IMR-90 (cell line): ENCODE data around the gene STOML1. TPM values are rescaled to one million over a fixed set of nuclear protein-coding genes. Genes with fewer than 3 reads are reported as not detected.
A peak's percentile ranks its signal among the peaks of the same experiment; 100 is the strongest.

Source experiments
- ATAC-seq: fragments of 200-7000 bp; cut with Tn5 transposase; 2 replicates; pipeline ENCODE4 v1.9.1; 2020; ENCODE audit warnings: low read depth, mild to moderate bottlenecking, moderate library complexity
- BruUV-seq: library from RNA; stranded (reverse); fragments of 400-500 nt; replicated peaks from 2 replicates; lab custom pipeline; 2021; lab: Mats Ljungman, UMichigan
- CTCF ChIA-PET: fragments of 300-600 bp; formaldehyde crosslinking; extraction: SDS; loops from one replicate; lab custom pipeline; 2021; ENCODE audit warnings: antibody characterized with exemption; lab: Yijun Ruan, JAX
- POLR2A ChIA-PET: fragments of 300-600 bp; sonication (Branson Sonifier 250); formaldehyde crosslinking; loops from one replicate; lab custom pipeline; 2022; ENCODE audit warnings: antibody characterized with exemption; ENCODE audit not compliant: unreplicated experiment; lab: Charles Lee
- DNase-seq: peaks from one replicate; pipeline ENCODE4 v3.0.0; 2013
- H2AFZ ChIP-seq: replicated peaks from 2 replicates; pipeline ENCODE3; 2013; ENCODE audit warnings: low read length, mild to moderate bottlenecking; ENCODE audit not compliant: poor library complexity
- H2AK5ac ChIP-seq: 2 replicates; pipeline ENCODE4 v1.6.1; 2013; ENCODE audit warnings: low read depth, low read length, inconsistent platforms
- H2AK9ac ChIP-seq: replicated peaks from 2 replicates; pipeline ENCODE3; 2013; ENCODE audit warnings: mild to moderate bottlenecking, low read depth, low read length, moderate library complexity; ENCODE audit not compliant: poor library complexity
- H2BK120ac ChIP-seq: 2 replicates; pipeline ENCODE4 v1.6.1; 2013; ENCODE audit warnings: low read depth, low read length, inconsistent platforms
- H2BK15ac ChIP-seq: 3 replicates; pipeline ENCODE4 v1.6.1; 2013; ENCODE audit warnings: low read depth, low read length, inconsistent platforms
- H2BK20ac ChIP-seq: 2 replicates; pipeline ENCODE4 v1.6.1; 2013; ENCODE audit warnings: low read depth, mild to moderate bottlenecking, inconsistent platforms, low read length, moderate library complexity
- H2BK5ac ChIP-seq: 2 replicates; pipeline ENCODE4 v1.6.1; 2013; ENCODE audit warnings: mild to moderate bottlenecking, low read depth, low read length, inconsistent platforms; ENCODE audit not compliant: poor library complexity, severe bottlenecking
- H3K14ac ChIP-seq: replicated peaks from 2 replicates; pipeline ENCODE4 v1.6.1; 2013; ENCODE audit warnings: low read depth, low read length, inconsistent platforms
- H3K18ac ChIP-seq: 2 replicates; pipeline ENCODE4 v1.6.1; 2013; ENCODE audit warnings: low read depth, low read length, control low read depth
- H3K23ac ChIP-seq: 2 replicates; pipeline ENCODE4 v1.6.1; 2013; ENCODE audit warnings: low read depth, low read length, inconsistent platforms
- H3K27ac ChIP-seq: 2 replicates; pipeline ENCODE4 v1.5.1; 2013; ENCODE audit warnings: mild to moderate bottlenecking, control low read depth, low read length; ENCODE audit not compliant: insufficient read depth
- H3K27me3 ChIP-seq: 2 replicates; pipeline ENCODE4 v1.6.1; 2013; ENCODE audit warnings: low read length; ENCODE audit not compliant: control insufficient read depth, insufficient read depth
- H3K36me3 ChIP-seq: 2 replicates; pipeline ENCODE4 v1.6.1; 2013; ENCODE audit warnings: low read length, mixed read lengths; ENCODE audit not compliant: control insufficient read depth, insufficient read depth
- H3K4ac ChIP-seq: 2 replicates; pipeline ENCODE4 v1.6.1; 2013; ENCODE audit warnings: low read depth, low read length, inconsistent platforms
- H3K4me1 ChIP-seq: 2 replicates; pipeline ENCODE4 v1.6.1; 2013; ENCODE audit warnings: low read length, mixed read lengths; ENCODE audit not compliant: control insufficient read depth, insufficient read depth
- H3K4me2 ChIP-seq: 2 replicates; pipeline ENCODE4 v1.6.1; 2013; ENCODE audit warnings: low read depth, mild to moderate bottlenecking, control low read depth, low read length, moderate library complexity
- H3K4me3 ChIP-seq: 2 replicates; pipeline ENCODE4 v1.5.1; 2013; ENCODE audit warnings: low read depth, mild to moderate bottlenecking, control low read depth, low read length, moderate library complexity; ENCODE audit not compliant: insufficient read depth
- H3K56ac ChIP-seq: 2 replicates; pipeline ENCODE4 v1.6.1; 2013; ENCODE audit warnings: low read length, inconsistent platforms; ENCODE audit not compliant: insufficient read depth; ENCODE audit errors: extremely low read depth
- H3K79me1 ChIP-seq, 2 experiments: 2 replicates each; pipeline ENCODE4 v1.6.1; 2013; ENCODE audit warnings: low read length in 2 of 2, inconsistent platforms in 1 of 2, low read depth in 1 of 2
- H3K9ac ChIP-seq: 2 replicates; pipeline ENCODE4 v1.6.1; 2013; ENCODE audit warnings: low read depth, low read length, control low read depth
- H3K9me1 ChIP-seq: 2 replicates; pipeline ENCODE4 v1.6.1; 2013; ENCODE audit warnings: low read length, inconsistent platforms; ENCODE audit not compliant: insufficient read depth
- H3K9me3 ChIP-seq: 2 replicates; pipeline ENCODE4 v1.6.1; 2013; ENCODE audit warnings: low read length; ENCODE audit not compliant: control insufficient read depth, insufficient read depth
- H4K20me1 ChIP-seq: 2 replicates; pipeline ENCODE4 v1.6.1; 2013; ENCODE audit warnings: low read length, inconsistent platforms; ENCODE audit not compliant: insufficient read depth
- H4K5ac ChIP-seq: 2 replicates; pipeline ENCODE4 v1.6.1; 2013; ENCODE audit warnings: mild to moderate bottlenecking, low read depth, low read length, control low read depth
- H4K8ac ChIP-seq, 2 experiments: 2 replicates each; pipeline ENCODE4 v1.6.1; 2013; ENCODE audit warnings: low read depth in 2 of 2, low read length in 2 of 2, control low read depth in 1 of 2, inconsistent platforms in 1 of 2
- H4K91ac ChIP-seq: 2 replicates; pipeline ENCODE4 v1.6.1; 2013; ENCODE audit warnings: low read depth, low read length, inconsistent platforms; ENCODE audit not compliant: insufficient read depth
- CEBPB ChIP-seq: IDR thresholded peaks from 2 replicates; pipeline ENCODE4 v1.6.1; 2012; ENCODE audit warnings: low read depth, low read length, improper control_type of control experiment
- FOS ChIP-seq: fragments of 150-350 bp; IDR thresholded peaks from 2 replicates; pipeline ENCODE4 v1.6.1; 2016; ENCODE audit warnings: low read depth, low read length
- MAFK ChIP-seq: IDR thresholded peaks from 2 replicates; pipeline ENCODE4 v1.6.1; 2012; ENCODE audit warnings: low read depth, low read length, improper control_type of control experiment
- RAD21 ChIP-seq: IDR thresholded peaks from 2 replicates; pipeline ENCODE4 v1.6.1; 2012; ENCODE audit warnings: low read length, improper control_type of control experiment
- RCOR1 ChIP-seq: IDR thresholded peaks from 2 replicates; pipeline ENCODE4 v1.6.1; 2012; ENCODE audit warnings: mild to moderate bottlenecking, low read length, improper control_type of control experiment; ENCODE audit not compliant: insufficient replicate concordance
- RFX5 ChIP-seq: IDR thresholded peaks from 2 replicates; pipeline ENCODE4 v1.8.0; 2012; ENCODE audit warnings: low read depth, mild to moderate bottlenecking, low read length, moderate library complexity
- SMC3 ChIP-seq: fragments of 150-350 bp; IDR thresholded peaks from 2 replicates; pipeline ENCODE4 v1.6.1; 2016; ENCODE audit warnings: low read depth, mild to moderate bottlenecking, antibody characterized with exemption, low read length, moderate library complexity
- WGBS, 2 experiments: methylation state at CpG; one replicate each; pipeline versions ENCODE4 v1.1.5 to v1.1.7; 2013; ENCODE audit warnings: missing lambda C conversion rate in 2 of 2; ENCODE audit not compliant: insufficient read length in 1 of 2; ENCODE audit errors: extremely low coverage in 2 of 2; 5-methylcytosine and 5-hydroxymethylcytosine counted together
- dilution Hi-C: fragments of 300-500 bp; cut with HindIII; formaldehyde crosslinking; loops from one replicate; pipeline ENCODE4 v1.14.3; 2018; ENCODE audit warnings: low sequenced_read_pairs; ENCODE audit not compliant: unreplicated experiment
- in situ Hi-C: fragments of 300-500 bp; cut with MboI; formaldehyde crosslinking; loops from 3 replicates; pipeline ENCODE4 v1.14.3; 2019; ENCODE audit warnings: low sequenced_read_pairs, inconsistent platforms, mixed read lengths
- intact Hi-C: fragments of 100-400 bp; cut with micrococcal nuclease; formaldehyde crosslinking; loops from 2 replicates; pipeline ENCODE4 v1.10.0; 2022
- polyA plus RNA-seq, 3 experiments: library from polyadenylated mRNA; depleted of rRNA; stranded (reverse); fragments of >200 nt; gene quantifications; 2 replicates each; pipeline ENCODE4 v1.2.3, GENCODE V29; 2012; ENCODE audit warnings: low replicate concordance in 1 of 3
- total RNA-seq: library from RNA; depleted of rRNA; stranded (reverse); fragments of >200 nt; gene quantifications from 2 replicates; pipeline ENCODE4 v1.2.3, GENCODE V29; 2012
- TF ChIP-seq, protein P1 (sequence below): conservative IDR thresholded peaks from 2 replicates; pipeline ENCODE4 v1.5.1; 2012; ENCODE audit warnings: mild to moderate bottlenecking, low read depth, low read length, improper control_type of control experiment

The STOML1 gene
- total and polyA plus RNA-seq, 2 of the 4 experiments (the other 2 are of a cell fraction) = 11.8 to 21.2 TPM

DNA sequence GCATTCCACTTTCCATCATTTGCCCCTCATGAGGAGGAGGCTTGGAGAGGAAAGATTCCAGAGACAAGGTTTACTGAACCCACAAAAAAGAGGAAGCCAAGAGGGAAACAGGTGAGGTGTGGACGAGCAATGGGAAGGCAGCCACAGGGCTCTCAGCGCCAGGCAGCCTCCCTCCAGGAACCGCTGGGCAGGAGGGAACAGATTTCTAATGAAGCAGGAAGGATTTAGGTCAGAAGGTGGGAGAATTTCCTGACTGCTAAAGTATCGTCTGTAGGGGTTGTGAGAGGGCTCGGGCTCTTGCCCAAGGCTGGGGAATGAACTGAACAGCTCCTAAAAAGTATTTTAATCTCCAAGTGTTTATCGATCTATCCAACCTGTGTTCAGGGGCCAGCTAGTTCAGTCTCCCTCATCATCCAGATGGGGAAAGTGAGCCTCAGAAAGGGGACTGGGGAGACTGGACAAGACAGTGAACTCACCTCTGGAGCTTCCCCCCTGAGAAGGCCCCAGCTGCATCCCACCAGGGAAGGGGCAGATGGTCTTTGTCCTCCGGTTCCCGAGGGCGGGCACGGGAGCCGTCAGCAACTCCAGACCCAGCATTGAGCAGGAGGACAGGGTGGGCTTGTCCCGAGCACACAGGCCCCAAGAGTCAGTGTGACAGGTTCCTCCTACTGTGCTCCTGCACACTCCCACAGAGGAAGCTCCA, 55.4 kb downstream of the STOML1 start (continued):
- no peak for TF ChIP-seq MAFK
- no peak for TF ChIP-seq RFX5

DNA sequence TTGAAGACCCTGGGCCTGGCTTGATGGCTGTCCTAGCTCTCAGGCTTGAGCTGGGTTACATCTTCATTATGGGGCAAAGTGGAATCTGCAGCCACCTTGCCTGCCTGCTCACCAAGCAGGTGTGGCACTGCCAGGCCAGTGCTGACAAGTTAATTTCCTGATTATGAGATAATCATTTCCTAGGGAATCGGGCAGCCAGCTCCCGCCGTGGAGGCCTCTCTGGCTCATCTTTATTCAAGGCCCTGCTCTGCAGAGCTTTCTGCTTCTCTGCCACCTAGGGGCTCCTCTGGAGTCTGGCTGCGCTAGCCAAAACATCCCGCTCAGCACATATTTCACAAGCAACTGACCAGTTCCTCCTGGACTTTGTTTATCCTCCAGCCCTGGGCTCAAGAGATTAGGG, 55.9 kb downstream of the STOML1 start:
- Histone ChIP-seq H3K79me1 (peaks cover 65 to 100% of the 10 kb centered on the region in 2 experiments), H3K9ac (peak overlapping the region; percentile 31), H3K56ac (no peak overlapping the region; the same call in 1 of the 2 replicates), H3K36me3 (peaks cover 13% of the 10 kb centered on the region), H3K4me2 (peak overlapping the region; percentile 28; the same call in 1 of the 2 replicates), H2AFZ (peak overlapping the region; percentile 34), H3K14ac (peak overlapping the region; percentile 60; the same call in 1 of the 2 replicates), H2BK5ac (peak overlapping the region; percentile 70), H3K27ac (peak overlapping the region; percentile 72), H3K4ac (peak overlapping the region; percentile 68; the same call in 1 of the 2 replicates), H3K27me3 (no peaks in the 10 kb centered on the region), H4K20me1 (peaks cover 51% of the 10 kb centered on the region), H2AK5ac (peak overlapping the region; percentile 59; the same call in 1 of the 2 replicates), H3K9me3 (no peaks in the 10 kb centered on the region), H3K9me1 (peaks cover 45% of the 10 kb centered on the region), H3K18ac (no peak overlapping the region), H3K4me1 (peaks cover 56% of the 10 kb centered on the region), H4K91ac (peak overlapping the region; percentile 64; the same call in 1 of the 2 replicates), H3K4me3 (no peak overlapping the region), H4K8ac (peak overlapping the region in 1 of 2 experiments; percentile 78; a peak in 2 of 4 replicates), H3K23ac (peak overlapping the region; percentile 78), H2BK20ac (no peak overlapping the region), H2BK120ac (peak overlapping the region; percentile 47; the same call in 1 of the 2 replicates), H2BK15ac (no peak overlapping the region), H2AK9ac (no peak overlapping the region), H4K5ac (0 out of 2 replicates have a peak overlapping the region, but pooled peaks have one; percentile 20)
- 8% methylated on average over 2 of the region's 5 CpGs; no CpG with 5 or more reads in 1 of the 2 experiments for WGBS, 2 experiments
- no TSS peak for BruUV-seq
- intact Hi-C loops (loop anchor here (2.0 kb wide), 1 partner anchor 61 kb away; no protein-coding TSS in a partner anchor), in situ Hi-C loops (no loop called here), dilution Hi-C loops (no loop called here)
- peak; percentile 76 for TF ChIP-seq MAFK
- TF ChIP-seq FOS = no peak
- no peak for TF ChIP-seq RCOR1
- TF ChIP-seq RAD21 = peak; percentile 40
- TF ChIP-seq CEBPB = peak; percentile 43; the same call in 1 of the 2 replicates
- peak; percentile 20; the same call in 1 of the 2 replicates for TF ChIP-seq SMC3
- TF ChIP-seq, protein P1, sequence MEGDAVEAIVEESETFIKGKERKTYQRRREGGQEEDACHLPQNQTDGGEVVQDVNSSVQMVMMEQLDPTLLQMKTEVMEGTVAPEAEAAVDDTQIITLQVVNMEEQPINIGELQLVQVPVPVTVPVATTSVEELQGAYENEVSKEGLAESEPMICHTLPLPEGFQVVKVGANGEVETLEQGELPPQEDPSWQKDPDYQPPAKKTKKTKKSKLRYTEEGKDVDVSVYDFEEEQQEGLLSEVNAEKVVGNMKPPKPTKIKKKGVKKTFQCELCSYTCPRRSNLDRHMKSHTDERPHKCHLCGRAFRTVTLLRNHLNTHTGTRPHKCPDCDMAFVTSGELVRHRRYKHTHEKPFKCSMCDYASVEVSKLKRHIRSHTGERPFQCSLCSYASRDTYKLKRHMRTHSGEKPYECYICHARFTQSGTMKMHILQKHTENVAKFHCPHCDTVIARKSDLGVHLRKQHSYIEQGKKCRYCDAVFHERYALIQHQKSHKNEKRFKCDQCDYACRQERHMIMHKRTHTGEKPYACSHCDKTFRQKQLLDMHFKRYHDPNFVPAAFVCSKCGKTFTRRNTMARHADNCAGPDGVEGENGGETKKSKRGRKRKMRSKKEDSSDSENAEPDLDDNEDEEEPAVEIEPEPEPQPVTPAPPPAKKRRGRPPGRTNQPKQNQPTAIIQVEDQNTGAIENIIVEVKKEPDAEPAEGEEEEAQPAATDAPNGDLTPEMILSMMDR = peak; percentile 60
- ChIA-PET POLR2A (no interaction called here), CTCF (interaction anchor here (0.8 to 1.6 kb wide), 8 partner anchors 8 to 62 kb away, joined by 3 to 6 read pairs (median 3); no protein-coding TSS in a partner anchor)
- ATAC-seq = peak; percentile 63
- DNase-seq = peak; percentile 83
